GM18508 (cell line): Measurements from ENCODE around the gene POLN.

Experiments
- ATAC-seq: cut with Tn5 transposase; IDR thresholded peaks from one replicate; pipeline ENCODE4 v1.9.1; 2021; ENCODE audit warnings: moderate number of reproducible peaks; ENCODE audit not compliant: insufficient read depth, unreplicated experiment

The POLN gene

GRCh38 chr4:2064276-2064991, 177.5 kb downstream of the POLN start:
- no peak for ATAC-seq

- no peak for ATAC-seq
These were observed 178.2 kb downstream of the POLN start for GRCh38 chr4:2063557-2064275.

DNA sequence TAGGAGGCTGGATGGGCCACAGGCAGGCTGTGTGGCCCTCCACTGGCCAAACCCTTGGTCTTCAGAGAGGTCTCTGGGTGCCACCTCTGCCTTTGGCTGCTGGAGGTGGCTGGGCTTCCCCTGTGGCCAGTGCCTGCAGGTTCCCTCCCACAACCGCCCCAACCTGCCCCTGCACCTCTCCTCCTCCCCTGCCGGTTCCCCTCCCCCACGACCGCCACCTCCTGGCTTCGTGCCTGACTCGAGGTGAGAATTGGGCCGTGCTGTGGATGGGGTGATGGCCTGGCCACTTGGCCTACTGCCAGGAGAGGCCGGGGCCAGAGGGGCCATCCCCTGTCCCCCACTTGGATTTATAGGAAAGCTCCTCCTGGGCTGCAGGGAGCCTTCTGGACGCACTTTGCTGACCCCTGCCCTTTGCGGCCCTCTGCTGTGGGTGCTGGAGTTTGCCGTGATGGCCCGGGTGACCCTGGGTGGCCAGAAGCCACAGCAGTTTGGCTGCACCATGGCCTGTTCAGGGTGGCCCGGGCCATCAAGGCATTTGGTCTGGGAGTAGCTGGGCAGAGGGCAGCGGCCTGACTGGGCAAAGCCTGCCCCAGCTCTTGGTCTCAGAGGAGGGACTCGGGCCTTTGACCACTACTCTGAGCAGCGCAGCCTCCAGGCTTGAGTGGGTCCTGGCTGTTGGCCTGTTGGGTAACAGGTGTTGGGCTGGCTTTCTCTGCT, 179.0 kb downstream of the POLN start:
- no peak for ATAC-seq

- no peak for ATAC-seq
These were observed 179.6 kb downstream of the POLN start for GRCh38 chr4:2062168-2062807.

- no peak for ATAC-seq
These were observed 180.5 kb downstream of the POLN start for GRCh38 chr4:2061186-2062131.

DNA sequence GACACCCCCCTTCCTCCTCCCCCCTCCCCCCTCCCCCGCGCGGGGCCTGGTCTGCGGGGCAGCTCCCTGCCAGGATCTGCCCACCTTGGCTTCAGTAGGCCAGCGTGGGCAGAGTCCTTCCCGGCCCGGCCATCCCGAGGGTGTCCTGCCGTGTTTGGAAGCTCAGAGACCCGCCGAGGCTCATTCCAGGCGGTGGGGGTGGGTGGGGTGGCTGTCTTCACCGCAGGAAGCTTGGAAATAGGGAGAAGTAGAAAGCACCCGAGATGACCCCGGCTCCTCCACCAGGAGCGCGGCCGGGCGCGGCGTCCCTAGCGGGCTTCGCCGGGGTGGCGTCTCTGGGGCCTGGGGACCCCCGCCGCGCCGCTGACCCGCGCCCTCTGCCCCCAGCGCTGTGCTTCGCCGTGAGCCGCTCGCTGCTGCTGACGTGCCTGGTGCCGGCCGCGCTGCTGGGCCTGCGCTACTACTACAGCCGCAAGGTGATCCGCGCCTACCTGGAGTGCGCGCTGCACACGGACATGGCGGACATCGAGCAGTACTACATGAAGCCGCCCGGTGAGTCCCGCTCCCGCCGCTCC, 181.2 kb downstream of the POLN start:
- ATAC-seq, result no peak

DNA sequence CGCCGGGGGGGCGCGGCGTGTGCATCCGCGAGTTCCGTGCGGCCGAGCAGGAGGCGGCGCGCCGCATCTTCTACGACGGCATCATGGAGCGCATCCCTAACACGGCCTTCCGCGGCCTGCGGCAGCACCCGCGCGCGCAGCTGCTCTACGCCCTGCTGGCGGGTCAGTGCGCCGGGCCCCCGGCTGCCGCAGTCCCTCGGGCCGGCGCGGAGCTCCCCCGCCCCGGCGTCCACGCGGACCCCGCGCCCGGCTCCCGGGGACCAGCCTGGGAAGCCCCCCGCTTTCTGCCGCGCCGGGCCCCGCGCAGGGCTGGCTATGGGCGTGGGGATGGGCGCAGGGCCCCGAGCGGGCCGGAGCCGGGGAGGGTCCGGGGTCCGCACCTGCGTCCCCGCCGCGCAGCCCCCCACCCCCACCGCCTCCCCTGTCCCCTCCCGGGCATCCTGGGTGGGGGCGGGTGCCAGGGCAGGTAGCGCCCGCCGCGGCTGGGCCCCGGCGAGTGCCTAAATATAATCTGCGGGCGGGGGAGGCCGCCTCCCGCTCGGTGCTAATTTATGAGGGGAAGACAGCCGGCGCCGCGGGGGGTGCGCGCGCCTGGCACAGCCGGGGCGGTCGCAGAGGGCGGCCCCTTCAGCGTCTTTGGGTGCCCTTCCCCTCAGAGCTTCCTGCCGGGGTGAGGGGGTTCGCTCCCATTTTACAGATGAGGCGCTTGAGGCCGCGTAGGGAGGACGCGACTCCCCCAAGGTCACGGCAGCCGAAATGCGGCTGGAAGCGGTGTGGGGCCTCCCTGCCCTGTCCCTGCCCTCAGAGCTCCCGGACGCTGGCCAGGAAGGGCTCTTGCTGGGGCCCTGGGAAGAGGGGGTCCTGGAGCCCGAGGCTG, 182.0 kb downstream of the POLN start:
- no peak for ATAC-seq

- no peak for ATAC-seq
These were observed 182.7 kb downstream of the POLN start, which contains the start of gene NAT8L for GRCh38 chr4:2059046-2059725. TSS of gene NAT8L (plus strand) at chr4:2059327. CDS start at chr4:2059512, 185 bp downstream.

GRCh38 chr4:2058264-2059045, 183.5 kb downstream of the POLN start:
- ATAC-seq, result no peak

GRCh38 chr4:2057382-2058065, 184.4 kb downstream of the POLN start:
- ATAC-seq, result no peak

- no peak for ATAC-seq
These were observed 187.7 kb downstream of the POLN start for GRCh38 chr4:2054217-2054616.

GRCh38 chr4:2051086-2051485, 190.8 kb downstream of the POLN start:
- ATAC-seq, result no peak

DNA sequence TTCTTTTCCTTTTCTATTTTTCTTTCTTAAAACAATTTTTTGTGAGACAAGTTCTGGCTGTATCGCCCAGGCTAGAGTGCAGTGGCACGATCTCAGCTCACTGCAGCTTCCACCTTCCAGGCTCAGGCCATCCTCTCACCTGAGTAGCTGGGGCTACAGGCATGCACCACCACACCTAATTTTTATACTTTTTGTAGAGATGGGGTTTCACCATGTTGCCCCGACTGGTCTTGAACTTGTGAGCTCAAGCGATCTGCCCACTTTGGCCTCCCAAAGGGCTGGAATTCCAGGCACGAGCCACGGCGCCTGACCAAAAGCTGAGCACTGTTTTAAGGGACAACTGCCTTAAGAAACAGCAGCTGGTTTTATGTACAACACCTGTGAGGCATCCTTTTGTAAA, 192.1 kb downstream of the POLN start:
- ATAC-seq, result no peak

- ATAC-seq, result no peak
These were observed 192.5 kb downstream of the POLN start for GRCh38 chr4:2049381-2049780.

DNA sequence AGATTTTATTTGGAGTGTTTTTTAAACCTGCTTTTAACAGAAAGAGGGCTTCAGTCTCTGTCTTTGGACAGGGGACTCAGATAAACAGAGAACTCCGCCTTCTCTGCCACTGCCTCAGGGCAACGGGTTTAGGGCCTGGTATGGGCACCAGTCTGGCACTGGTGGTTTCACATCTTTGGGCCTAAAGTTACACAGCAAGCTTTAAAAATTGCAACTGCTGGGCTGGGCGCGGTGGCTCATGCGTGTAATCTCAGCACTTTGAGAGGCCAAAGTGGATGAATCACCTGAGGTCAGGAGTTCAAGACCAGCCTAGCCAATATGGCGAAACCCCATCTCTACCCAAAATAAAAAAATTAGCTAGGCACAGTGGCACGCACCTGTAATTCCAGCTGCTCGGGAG, 193.1 kb downstream of the POLN start:
- no peak for ATAC-seq

DNA sequence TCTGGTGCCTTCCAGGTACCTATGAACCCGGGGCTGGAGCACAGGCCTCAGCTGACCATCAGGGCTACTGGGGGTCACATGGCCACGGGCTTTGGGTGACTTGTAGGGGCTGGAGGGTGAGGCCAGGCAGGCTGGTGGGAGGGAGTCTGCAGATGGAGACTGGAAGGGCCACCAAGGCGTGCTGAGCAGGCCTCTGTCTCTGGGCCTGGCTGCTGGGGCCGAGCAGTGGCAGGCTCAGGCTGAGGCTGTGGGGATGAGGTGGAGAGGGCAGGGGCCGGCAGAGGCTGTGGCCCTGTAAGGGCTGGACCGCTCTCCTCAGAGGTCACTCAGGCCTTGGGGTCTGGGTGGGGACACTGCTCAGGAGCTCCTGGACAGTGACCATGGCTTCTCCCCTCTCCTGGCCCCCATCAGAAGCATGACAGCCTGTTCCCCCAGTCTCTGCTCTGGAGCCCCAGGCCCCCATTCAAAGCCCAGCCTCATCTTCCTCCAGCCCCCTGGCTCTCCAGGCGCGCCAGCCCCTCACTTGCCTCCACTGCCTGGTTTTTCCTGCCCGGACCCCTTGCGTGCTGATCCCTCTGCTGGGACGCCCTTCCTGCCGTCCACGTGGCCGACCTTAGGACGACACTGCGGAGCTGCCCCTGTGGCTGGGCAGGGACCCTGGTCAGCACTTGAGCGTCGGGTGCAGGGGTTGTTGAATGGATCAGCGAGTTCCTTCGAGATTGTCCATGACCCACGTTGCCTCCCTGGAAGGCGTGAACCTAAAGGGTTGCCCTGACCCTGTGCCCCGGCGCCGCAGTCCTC, 193.9 kb downstream of the POLN start:
- no peak for ATAC-seq
